Measurements from ENCODE around the gene ADGRL3. TPM values are rescaled to one million over a fixed set of nuclear protein-coding genes. Genes with fewer than 3 reads are reported as not detected.

ADGRL3 gene
- total RNA-seq, 1 donor from 2014 or later: 2.1 TPM

DNA sequence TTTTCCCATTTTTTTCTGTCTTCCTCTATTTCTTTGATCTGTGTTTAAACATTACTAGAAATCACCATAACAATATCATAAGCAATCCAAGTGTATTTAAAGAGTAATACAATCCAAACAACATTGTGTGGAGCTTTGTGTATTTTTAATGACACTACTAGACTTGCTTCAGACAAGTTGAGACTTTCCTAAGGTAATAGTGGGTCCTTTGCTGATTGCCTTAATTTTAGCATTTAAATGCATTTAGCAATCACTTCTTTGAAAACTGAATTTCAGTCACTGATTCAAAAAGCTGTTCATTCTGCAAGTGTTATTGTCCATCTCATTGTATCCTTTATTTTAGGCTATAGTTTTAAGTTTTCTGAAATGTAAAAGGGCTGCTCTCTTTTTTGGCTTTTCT is 804.8 kb downstream of the ADGRL3 start:
- no peak for DNase-seq (ENCODE audit: low read depth)
- TF ChIP-seq, protein P1, sequence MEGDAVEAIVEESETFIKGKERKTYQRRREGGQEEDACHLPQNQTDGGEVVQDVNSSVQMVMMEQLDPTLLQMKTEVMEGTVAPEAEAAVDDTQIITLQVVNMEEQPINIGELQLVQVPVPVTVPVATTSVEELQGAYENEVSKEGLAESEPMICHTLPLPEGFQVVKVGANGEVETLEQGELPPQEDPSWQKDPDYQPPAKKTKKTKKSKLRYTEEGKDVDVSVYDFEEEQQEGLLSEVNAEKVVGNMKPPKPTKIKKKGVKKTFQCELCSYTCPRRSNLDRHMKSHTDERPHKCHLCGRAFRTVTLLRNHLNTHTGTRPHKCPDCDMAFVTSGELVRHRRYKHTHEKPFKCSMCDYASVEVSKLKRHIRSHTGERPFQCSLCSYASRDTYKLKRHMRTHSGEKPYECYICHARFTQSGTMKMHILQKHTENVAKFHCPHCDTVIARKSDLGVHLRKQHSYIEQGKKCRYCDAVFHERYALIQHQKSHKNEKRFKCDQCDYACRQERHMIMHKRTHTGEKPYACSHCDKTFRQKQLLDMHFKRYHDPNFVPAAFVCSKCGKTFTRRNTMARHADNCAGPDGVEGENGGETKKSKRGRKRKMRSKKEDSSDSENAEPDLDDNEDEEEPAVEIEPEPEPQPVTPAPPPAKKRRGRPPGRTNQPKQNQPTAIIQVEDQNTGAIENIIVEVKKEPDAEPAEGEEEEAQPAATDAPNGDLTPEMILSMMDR (IDR thresholded peaks at IDR 0.05; ENCODE audit: insufficient read depth, low read length, poor library complexity, severe bottlenecking): no peak

DNA sequence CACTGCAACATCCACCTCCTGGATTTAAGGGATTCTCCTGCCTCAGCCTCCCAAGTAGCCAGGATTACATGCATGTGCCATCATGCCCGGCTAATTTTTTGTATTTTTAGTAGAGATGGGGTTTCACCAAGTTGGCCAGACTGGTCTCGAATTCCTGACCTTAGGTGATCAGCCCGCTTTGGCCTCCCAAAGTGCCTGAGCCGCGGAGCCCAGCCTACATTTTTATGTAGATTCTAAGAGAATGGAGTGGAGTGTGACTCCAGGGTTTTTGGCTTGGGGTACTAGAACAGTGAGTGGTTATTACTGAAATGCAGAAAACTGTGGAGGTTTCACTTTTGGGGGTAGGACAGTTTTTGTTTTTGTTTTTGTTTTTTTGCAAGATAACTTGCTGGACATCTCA is 806.0 kb downstream of the ADGRL3 start:
- no peaks in the 10 kb centered on the region for H3K27me3 ChIP-seq (ENCODE audit: control insufficient read depth, insufficient read depth, low read length)
- TF ChIP-seq, protein P1 (IDR thresholded peaks at IDR 0.05; ENCODE audit: insufficient read depth, low read length, poor library complexity, severe bottlenecking): no peak
- no peaks in the 10 kb centered on the region for H3K36me3 ChIP-seq (ENCODE audit: control insufficient read depth, insufficient read depth, low read length)
- no peak for DNase-seq (ENCODE audit: low read depth)
- H3K4me3 ChIP-seq (ENCODE audit: low read depth, low read length): no peak overlapping the region

More for the DNA sequence above, 804.8 kb downstream of the ADGRL3 start:
- Histone ChIP-seq H3K27me3 (ENCODE audit: control insufficient read depth, insufficient read depth, low read length) (no peaks in the 10 kb centered on the region), H3K4me3 (ENCODE audit: low read depth, low read length) (no peak overlapping the region), H3K36me3 (ENCODE audit: control insufficient read depth, insufficient read depth, low read length) (no peaks in the 10 kb centered on the region)

DNA sequence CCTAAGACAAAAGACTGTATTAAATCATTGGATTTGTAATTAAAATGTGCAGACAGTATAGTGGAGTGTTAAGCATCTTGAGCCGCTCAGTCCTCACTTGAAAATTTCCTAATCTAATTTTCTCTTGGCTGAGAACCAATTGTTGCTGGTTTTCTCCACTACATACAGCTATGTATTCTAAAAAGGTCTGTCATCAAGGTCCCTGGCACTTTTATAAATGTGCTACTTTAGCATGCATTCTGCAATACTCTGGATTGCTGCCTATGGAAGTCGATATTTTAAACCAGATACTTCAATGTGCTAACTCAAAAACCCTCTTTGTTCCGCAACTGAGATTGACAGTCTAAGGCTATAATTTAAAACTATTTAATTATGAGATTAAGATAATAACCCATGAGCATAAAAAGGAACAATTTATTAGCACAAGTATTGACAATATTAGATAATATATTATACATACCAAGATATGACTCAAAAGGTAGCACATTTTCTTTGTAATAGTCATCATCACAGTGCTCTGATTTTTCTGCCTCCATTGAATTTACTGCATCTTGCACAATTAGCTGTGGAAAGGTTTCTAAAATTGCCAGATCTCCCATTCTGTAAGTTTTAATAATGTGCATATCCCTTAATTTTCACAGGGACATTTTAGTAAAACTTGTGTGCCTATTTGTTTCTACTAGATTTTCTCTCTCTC is 815.1 kb downstream of the ADGRL3 start:
- H3K27me3 ChIP-seq (ENCODE audit: control insufficient read depth, insufficient read depth, low read length): no peaks in the 10 kb centered on the region
- DNase-seq (ENCODE audit: low read depth): no peak
- TF ChIP-seq, protein P1 (IDR thresholded peaks at IDR 0.05; ENCODE audit: insufficient read depth, low read length, poor library complexity, severe bottlenecking): no peak

DNA sequence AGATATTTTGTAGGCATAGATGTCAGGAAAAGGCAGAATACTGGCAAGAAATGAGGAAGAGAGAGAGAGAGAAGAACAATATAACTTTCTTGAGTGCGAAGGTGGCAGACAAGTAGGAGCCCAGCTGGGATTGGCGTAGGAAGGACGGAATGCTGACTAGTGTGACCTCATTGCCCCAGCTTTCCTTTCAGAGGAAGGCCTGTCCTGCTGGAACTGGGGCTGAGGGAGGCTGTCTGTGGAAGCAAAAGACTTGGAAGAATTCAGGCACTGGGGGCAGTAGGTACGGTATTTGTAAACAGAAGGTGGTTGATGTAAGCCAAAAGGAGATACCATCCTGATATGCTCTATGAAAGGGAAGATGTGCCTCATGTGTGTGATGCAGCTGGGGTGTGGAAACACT is 818.4 kb downstream of the ADGRL3 start:
- no peaks in the 10 kb centered on the region for H3K27me3 ChIP-seq (ENCODE audit: control insufficient read depth, insufficient read depth, low read length)
- TF ChIP-seq, protein P1 (IDR thresholded peaks at IDR 0.05; ENCODE audit: insufficient read depth, low read length, poor library complexity, severe bottlenecking): no peak
- no peaks in the 10 kb centered on the region for H3K36me3 ChIP-seq (ENCODE audit: control insufficient read depth, insufficient read depth, low read length)
- H3K4me3 ChIP-seq (ENCODE audit: low read depth, low read length): no peak overlapping the region
- no peak for DNase-seq (ENCODE audit: low read depth)

More for the DNA sequence above, 815.1 kb downstream of the ADGRL3 start:
- Histone ChIP-seq H3K36me3 (ENCODE audit: control insufficient read depth, insufficient read depth, low read length) (no peaks in the 10 kb centered on the region), H3K4me3 (ENCODE audit: low read depth, low read length) (no peak overlapping the region)

DNA sequence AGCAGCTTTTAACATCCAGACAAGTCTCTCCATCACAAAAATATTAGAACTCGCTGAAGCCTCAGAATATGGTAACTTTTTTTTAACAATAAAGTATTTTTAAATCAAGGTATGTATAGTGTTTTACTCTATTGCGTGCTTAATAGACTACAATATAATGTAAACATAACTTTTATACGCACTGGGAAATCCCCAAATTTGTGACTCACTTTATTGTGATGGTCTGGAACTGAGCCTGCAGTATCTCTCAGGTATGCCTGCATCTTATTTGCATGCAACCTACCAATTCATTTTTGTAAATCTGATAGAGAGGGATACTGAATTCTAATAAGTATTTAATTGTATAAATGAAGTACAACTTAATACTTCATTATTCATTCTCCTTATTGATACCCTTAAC is 823.5 kb downstream of the ADGRL3 start:
- Histone ChIP-seq H3K27me3 (ENCODE audit: control insufficient read depth, insufficient read depth, low read length) (no peaks in the 10 kb centered on the region), H3K4me3 (ENCODE audit: low read depth, low read length) (no peak overlapping the region), H3K36me3 (ENCODE audit: control insufficient read depth, insufficient read depth, low read length) (no peaks in the 10 kb centered on the region)
- TF ChIP-seq, protein P1 (IDR thresholded peaks at IDR 0.05; ENCODE audit: insufficient read depth, low read length, poor library complexity, severe bottlenecking): no peak
- no peak for DNase-seq (ENCODE audit: low read depth)

DNA sequence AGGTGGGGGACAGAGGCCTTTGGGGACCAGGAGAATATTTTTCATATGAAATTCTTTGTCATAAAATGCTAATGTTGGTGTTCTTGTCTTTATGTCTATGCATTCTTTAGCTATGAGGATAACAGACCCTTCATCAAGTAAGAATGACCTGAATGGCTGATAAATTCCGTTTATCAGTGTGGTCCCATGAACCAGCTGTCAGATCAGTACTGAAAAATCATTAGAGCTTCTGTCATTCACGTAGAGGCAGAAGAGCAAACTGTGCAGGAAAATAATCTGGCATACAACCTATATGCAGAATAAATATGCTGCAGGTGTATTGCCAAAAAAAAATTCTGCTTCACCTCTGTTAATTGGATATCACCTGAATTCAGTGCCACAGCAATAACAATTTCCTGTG is 828.6 kb downstream of the ADGRL3 start:
- no peaks in the 10 kb centered on the region for H3K27me3 ChIP-seq (ENCODE audit: control insufficient read depth, insufficient read depth, low read length)
- DNase-seq (ENCODE audit: low read depth): no peak
- no peak overlapping the region for H3K4me3 ChIP-seq (ENCODE audit: low read depth, low read length)
- H3K36me3 ChIP-seq (ENCODE audit: control insufficient read depth, insufficient read depth, low read length): no peaks in the 10 kb centered on the region
- TF ChIP-seq, protein P1 (IDR thresholded peaks at IDR 0.05; ENCODE audit: insufficient read depth, low read length, poor library complexity, severe bottlenecking): no peak
